ENCODE results near the gene TPRG1L.
A peak's percentile ranks its signal among the peaks of the same experiment; 100 is the strongest.
"Not testable (repeated sequence)": the region's sequence is repeated elsewhere in the genome, so short reads cannot be mapped to it uniquely, and the experiment has no call there.

The TPRG1L gene

DNA sequence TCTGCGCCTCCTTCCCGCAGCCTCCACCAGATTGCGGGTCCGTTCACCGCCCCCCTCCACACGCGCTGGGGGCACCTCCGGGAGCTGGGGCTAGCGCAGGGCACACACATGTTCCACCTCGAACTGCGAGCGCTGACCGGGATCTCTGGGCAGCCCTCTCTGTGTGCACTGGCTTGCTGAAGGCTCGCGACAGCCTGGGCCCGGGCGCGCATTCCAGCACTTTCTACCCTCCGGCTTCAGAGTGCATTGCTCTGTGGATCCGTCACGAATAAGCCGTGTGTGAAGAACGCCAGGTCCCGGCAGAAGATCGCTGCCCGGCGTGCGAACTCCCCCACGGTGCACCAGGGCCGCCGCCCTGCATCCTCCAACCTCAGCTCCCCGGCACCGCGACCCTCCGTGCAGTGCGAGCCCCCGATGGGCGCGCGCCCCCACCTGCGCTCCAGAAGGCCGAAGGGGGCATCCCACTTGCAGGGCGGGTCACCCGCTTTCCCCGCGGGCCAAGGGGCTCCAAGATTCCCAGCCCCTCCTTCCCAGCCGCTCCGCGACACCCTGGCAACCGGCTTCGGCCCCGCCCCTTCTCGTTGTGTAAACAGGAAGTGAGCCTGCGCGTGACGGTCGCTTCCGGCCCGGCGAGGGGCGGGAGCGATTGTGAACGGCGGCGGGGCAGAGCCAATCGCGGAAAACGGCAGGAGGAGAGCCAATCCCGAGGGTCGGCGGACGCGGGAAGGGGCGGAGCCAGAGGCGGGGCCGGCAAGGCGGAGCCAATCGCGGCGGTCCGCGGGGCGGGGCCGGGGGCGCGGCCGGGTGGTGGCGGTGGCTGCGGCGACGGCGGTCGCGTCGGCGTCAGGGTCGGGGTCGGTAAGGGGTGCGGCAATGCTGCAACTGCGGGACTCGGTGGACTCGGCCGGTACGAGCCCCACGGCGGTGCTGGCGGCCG, at the start of gene TPRG1L:
TSS of gene TPRG1L (plus strand) at position 816 of the 937 bp plus-strand sequence. CDS start at position 874, 58 bp downstream.
- Histone ChIP-seq H3K36me3 (ENCODE audit: control insufficient read depth, insufficient read depth, low read length, severe bottlenecking) (peaks cover 25% of the 10 kb centered on the region), H3K4me3 (ENCODE audit: low read length) (peak within 1 kb of the TSS; percentile 98), H3K9me3 (ENCODE audit: control insufficient read depth, low read length) (no peaks in the 10 kb centered on the region), H3K27me3 (replicated peaks; ENCODE audit: control insufficient read depth, insufficient read depth, low read length) (no peaks in the 10 kb centered on the region), H3K4me1 (ENCODE audit: control insufficient read depth, insufficient read depth, low read length) (peaks cover 20% of the 10 kb centered on the region), H3K9ac (ENCODE audit: low read length) (peak within 1 kb of the TSS; percentile 91)
- peak; percentile 100 for DNase-seq (ENCODE audit: low read depth)

DNA sequence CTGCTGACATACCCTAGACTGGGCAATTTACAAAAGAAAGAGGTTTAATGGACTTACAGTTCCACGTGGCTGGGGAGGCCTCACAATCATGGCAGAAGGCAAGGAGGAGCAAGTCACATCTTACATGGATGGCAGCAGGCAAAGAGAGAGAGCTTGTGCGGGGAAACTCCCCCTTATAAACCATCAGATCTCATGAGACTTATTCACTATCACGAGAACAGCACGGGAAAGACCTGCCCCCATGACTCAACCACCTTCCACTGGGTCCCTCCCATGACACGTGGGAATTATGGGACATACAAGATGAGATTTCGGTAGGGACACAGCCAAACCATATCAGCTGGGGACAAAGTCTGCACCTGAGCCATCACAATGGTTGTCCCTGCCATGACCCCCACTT, 49.3 kb upstream of the TPRG1L start:
- not testable (repeated sequence) for H3K4me3 ChIP-seq (ENCODE audit: low read length); H3K9me3 ChIP-seq (ENCODE audit: control insufficient read depth, low read length); H3K9ac ChIP-seq (ENCODE audit: low read length); H3K4me1 ChIP-seq (ENCODE audit: control insufficient read depth, insufficient read depth, low read length); H3K36me3 ChIP-seq (ENCODE audit: control insufficient read depth, insufficient read depth, low read length, severe bottlenecking); DNase-seq (ENCODE audit: low read depth)
- H3K27me3 ChIP-seq (replicated peaks; ENCODE audit: control insufficient read depth, insufficient read depth, low read length), result peaks cover 32% of the 10 kb centered on the region

GRCh38 chr1:3575993-3576392, 48.8 kb upstream of the TPRG1L start:
- H3K27me3 ChIP-seq (replicated peaks; ENCODE audit: control insufficient read depth, insufficient read depth, low read length), result peaks cover 29% of the 10 kb centered on the region
- no peak overlapping the region for H3K9ac ChIP-seq (ENCODE audit: low read length)
- peaks cover 4% of the 10 kb centered on the region for H3K9me3 ChIP-seq (ENCODE audit: control insufficient read depth, low read length)
- H3K4me1 ChIP-seq (ENCODE audit: control insufficient read depth, insufficient read depth, low read length), result no peaks in the 10 kb centered on the region
- no peak for DNase-seq (ENCODE audit: low read depth)
- H3K4me3 ChIP-seq (ENCODE audit: low read length), result no peak overlapping the region
- no peaks in the 10 kb centered on the region for H3K36me3 ChIP-seq (ENCODE audit: control insufficient read depth, insufficient read depth, low read length, severe bottlenecking)

GRCh38 chr1:3577300-3577699, 47.5 kb upstream of the TPRG1L start:
- no peaks in the 10 kb centered on the region for H3K4me1 ChIP-seq (ENCODE audit: control insufficient read depth, insufficient read depth, low read length)
- H3K9me3 ChIP-seq (ENCODE audit: control insufficient read depth, low read length), result peaks cover 4% of the 10 kb centered on the region
- H3K4me3 ChIP-seq (ENCODE audit: low read length), result no peak overlapping the region
- H3K9ac ChIP-seq (ENCODE audit: low read length), result no peak overlapping the region
- H3K36me3 ChIP-seq (ENCODE audit: control insufficient read depth, insufficient read depth, low read length, severe bottlenecking), result no peaks in the 10 kb centered on the region
- no peak for DNase-seq (ENCODE audit: low read depth)
- peaks cover 33% of the 10 kb centered on the region for H3K27me3 ChIP-seq (replicated peaks; ENCODE audit: control insufficient read depth, insufficient read depth, low read length)

GRCh38 chr1:3577711-3578432, 46.9 kb upstream of the TPRG1L start:
- no peak for DNase-seq (ENCODE audit: low read depth)
- Histone ChIP-seq H3K9me3 (ENCODE audit: control insufficient read depth, low read length) (peaks cover 4% of the 10 kb centered on the region), H3K36me3 (ENCODE audit: control insufficient read depth, insufficient read depth, low read length, severe bottlenecking) (no peaks in the 10 kb centered on the region), H3K27me3 (replicated peaks; ENCODE audit: control insufficient read depth, insufficient read depth, low read length) (peaks cover 39% of the 10 kb centered on the region), H3K4me1 (ENCODE audit: control insufficient read depth, insufficient read depth, low read length) (no peaks in the 10 kb centered on the region), H3K9ac (ENCODE audit: low read length) (no peak overlapping the region), H3K4me3 (ENCODE audit: low read length) (no peak overlapping the region)

- Histone ChIP-seq H3K9ac (ENCODE audit: low read length) (no peak overlapping the region), H3K4me3 (ENCODE audit: low read length) (no peak overlapping the region), H3K4me1 (ENCODE audit: control insufficient read depth, insufficient read depth, low read length) (no peaks in the 10 kb centered on the region), H3K9me3 (ENCODE audit: control insufficient read depth, low read length) (peaks cover 4% of the 10 kb centered on the region), H3K36me3 (ENCODE audit: control insufficient read depth, insufficient read depth, low read length, severe bottlenecking) (no peaks in the 10 kb centered on the region), H3K27me3 (replicated peaks; ENCODE audit: control insufficient read depth, insufficient read depth, low read length) (peaks cover 36% of the 10 kb centered on the region)
- DNase-seq (ENCODE audit: low read depth), result no peak
These were observed 46.4 kb upstream of the TPRG1L start for GRCh38 chr1:3578433-3578805.

DNA sequence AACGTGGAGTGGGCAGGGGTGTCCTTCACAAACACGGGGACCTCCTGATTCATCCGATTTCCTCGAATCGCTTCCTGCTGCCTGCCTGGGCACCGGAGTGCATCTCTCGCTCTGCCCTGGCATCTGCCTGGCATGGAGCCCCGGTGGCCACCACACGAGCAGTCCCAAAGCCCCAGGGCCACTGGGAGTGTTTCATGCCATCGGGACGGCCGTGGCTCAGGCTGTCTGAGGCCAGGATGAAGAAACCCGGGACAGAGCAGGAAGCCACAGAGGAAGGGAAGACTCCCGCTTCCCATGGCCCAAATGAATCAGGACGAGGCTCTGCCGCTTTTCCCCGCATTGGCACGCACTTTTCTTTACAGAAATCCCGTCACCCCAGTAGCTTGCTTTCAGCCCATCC, 45.9 kb upstream of the TPRG1L start:
- no peak for DNase-seq (ENCODE audit: low read depth)
- Histone ChIP-seq H3K4me3 (ENCODE audit: low read length) (no peak overlapping the region), H3K4me1 (ENCODE audit: control insufficient read depth, insufficient read depth, low read length) (no peaks in the 10 kb centered on the region), H3K36me3 (ENCODE audit: control insufficient read depth, insufficient read depth, low read length, severe bottlenecking) (no peaks in the 10 kb centered on the region), H3K9me3 (ENCODE audit: control insufficient read depth, low read length) (peaks cover 4% of the 10 kb centered on the region), H3K27me3 (replicated peaks; ENCODE audit: control insufficient read depth, insufficient read depth, low read length) (peaks cover 38% of the 10 kb centered on the region), H3K9ac (ENCODE audit: low read length) (no peak overlapping the region)

DNA sequence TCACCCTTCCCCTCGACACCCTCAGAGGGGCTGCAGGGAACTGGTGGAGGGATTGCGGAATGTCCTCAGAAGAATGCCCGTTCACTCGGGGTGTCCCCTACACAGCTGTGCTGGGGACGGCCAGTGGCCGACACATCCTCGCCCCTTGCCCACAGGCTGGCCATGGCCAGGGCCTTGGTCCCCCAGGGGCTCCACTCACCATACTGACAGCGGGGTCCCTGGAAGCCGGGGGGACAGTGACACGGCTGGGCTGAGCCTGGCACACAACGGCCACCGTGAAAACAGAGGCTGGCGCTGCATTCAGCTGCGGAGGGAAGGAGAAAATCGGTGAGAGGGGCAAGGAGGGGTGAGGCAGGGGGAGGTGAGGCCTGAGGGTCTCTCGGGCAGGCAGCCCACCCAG, 45.2 kb upstream of the TPRG1L start:
- Histone ChIP-seq H3K36me3 (ENCODE audit: control insufficient read depth, insufficient read depth, low read length, severe bottlenecking) (no peaks in the 10 kb centered on the region), H3K9ac (ENCODE audit: low read length) (no peak overlapping the region)
- DNase-seq (ENCODE audit: low read depth), result no peak

DNA sequence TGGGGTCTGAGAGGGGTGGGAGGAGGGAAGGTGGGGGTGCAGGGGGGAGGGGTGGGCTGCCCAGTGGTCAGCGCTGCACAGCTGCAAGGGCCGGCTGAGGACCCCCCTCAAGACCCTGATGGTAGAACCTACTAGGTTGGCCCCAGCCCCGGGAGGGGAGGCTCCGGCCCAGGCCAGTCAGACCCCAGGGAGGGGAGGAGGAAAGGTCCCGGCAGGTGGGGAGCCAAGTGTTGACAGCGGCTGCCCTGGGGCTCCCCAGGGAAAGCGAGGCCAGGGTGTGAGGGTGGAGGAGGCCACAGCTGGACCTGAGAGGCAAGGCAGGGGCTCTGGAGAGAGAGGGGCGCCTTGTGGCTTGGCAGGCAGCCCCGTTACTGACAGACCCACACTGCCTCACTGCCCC, 44.6 kb upstream of the TPRG1L start:
- DNase-seq (ENCODE audit: low read depth), result no peak

More for the DNA sequence above, 45.2 kb upstream of the TPRG1L start:
- Histone ChIP-seq H3K4me1 (ENCODE audit: control insufficient read depth, insufficient read depth, low read length) (no peaks in the 10 kb centered on the region), H3K27me3 (replicated peaks; ENCODE audit: control insufficient read depth, insufficient read depth, low read length) (peaks cover 45% of the 10 kb centered on the region), H3K4me3 (ENCODE audit: low read length) (no peak overlapping the region), H3K9me3 (ENCODE audit: control insufficient read depth, low read length) (peaks cover 4% of the 10 kb centered on the region)

GRCh38 chr1:3581296-3582036, 43.3 kb upstream of the TPRG1L start:
- H3K9me3 ChIP-seq (ENCODE audit: control insufficient read depth, low read length), result no peaks in the 10 kb centered on the region
- no peaks in the 10 kb centered on the region for H3K4me1 ChIP-seq (ENCODE audit: control insufficient read depth, insufficient read depth, low read length)
- peaks cover 48% of the 10 kb centered on the region for H3K27me3 ChIP-seq (replicated peaks; ENCODE audit: control insufficient read depth, insufficient read depth, low read length)
- no peaks in the 10 kb centered on the region for H3K36me3 ChIP-seq (ENCODE audit: control insufficient read depth, insufficient read depth, low read length, severe bottlenecking)
- H3K9ac ChIP-seq (ENCODE audit: low read length), result no peak overlapping the region
- H3K4me3 ChIP-seq (ENCODE audit: low read length), result no peak overlapping the region
- no peak for DNase-seq (ENCODE audit: low read depth)

More for the DNA sequence above, 44.6 kb upstream of the TPRG1L start:
- Histone ChIP-seq H3K4me1 (ENCODE audit: control insufficient read depth, insufficient read depth, low read length) (no peaks in the 10 kb centered on the region), H3K36me3 (ENCODE audit: control insufficient read depth, insufficient read depth, low read length, severe bottlenecking) (no peaks in the 10 kb centered on the region), H3K9me3 (ENCODE audit: control insufficient read depth, low read length) (peaks cover 4% of the 10 kb centered on the region), H3K9ac (ENCODE audit: low read length) (no peak overlapping the region), H3K4me3 (ENCODE audit: low read length) (no peak overlapping the region), H3K27me3 (replicated peaks; ENCODE audit: control insufficient read depth, insufficient read depth, low read length) (peaks cover 48% of the 10 kb centered on the region)

GRCh38 chr1:3583751-3584150, 41.1 kb upstream of the TPRG1L start:
- H3K4me3 ChIP-seq (ENCODE audit: low read length); H3K9me3 ChIP-seq (ENCODE audit: control insufficient read depth, low read length); DNase-seq (ENCODE audit: low read depth); H3K9ac ChIP-seq (ENCODE audit: low read length); H3K36me3 ChIP-seq (ENCODE audit: control insufficient read depth, insufficient read depth, low read length, severe bottlenecking); H3K4me1 ChIP-seq (ENCODE audit: control insufficient read depth, insufficient read depth, low read length): not testable (repeated sequence)
- peaks cover 48% of the 10 kb centered on the region for H3K27me3 ChIP-seq (replicated peaks; ENCODE audit: control insufficient read depth, insufficient read depth, low read length)
